Neural crest cell (in vitro differentiated cells): ENCODE data around the gene AZIN2. TPM values are rescaled to one million over a fixed set of nuclear protein-coding genes. Genes with fewer than 3 reads are reported as not detected.

ENCODE experiments used
- DNase-seq: peaks from one replicate; pipeline ENCODE4 v3.0.0; 2021; ENCODE audit warnings: low read depth, mixed read lengths, low spot score
- H3K27ac Mint-ChIP-seq: one replicate; pipeline ENCODE4 v1.8.0; 2021; ENCODE audit warnings: mild to moderate bottlenecking, mixed read lengths; ENCODE audit not compliant: unreplicated experiment
- H3K27me3 Mint-ChIP-seq: 2 replicates; pipeline ENCODE4 v1.8.0; 2021; ENCODE audit warnings: low read depth, mild to moderate bottlenecking, mixed read lengths
- H3K36me3 Mint-ChIP-seq: 2 replicates; pipeline ENCODE4 v1.8.0; 2021; ENCODE audit warnings: low read depth, mild to moderate bottlenecking, mixed read lengths
- H3K4me1 Mint-ChIP-seq: 2 replicates; pipeline ENCODE4 v1.8.0; 2021; ENCODE audit warnings: mixed read lengths
- H3K4me3 Mint-ChIP-seq: one replicate; pipeline ENCODE4 v1.8.0; 2021; ENCODE audit warnings: mild to moderate bottlenecking, mixed read lengths
- H3K9me3 Mint-ChIP-seq: 2 replicates; pipeline ENCODE4 v1.8.0; 2021; ENCODE audit warnings: mixed read lengths
- total RNA-seq: library from RNA; stranded (reverse); gene quantifications from 2 replicates; pipeline ENCODE4 v1.2.1, GENCODE V29; 2021
- TF ChIP-seq, protein P1 (sequence below): fragments of 200-600 bp; sonication (generic); conservative IDR thresholded peaks from 2 replicates; pipeline ENCODE4 v1.5.0; 2021; ENCODE audit warnings: antibody characterized with exemption, mild to moderate bottlenecking

Gene AZIN2
- total RNA-seq, 1 donor from 2014 or later: 8.1 TPM

DNA sequence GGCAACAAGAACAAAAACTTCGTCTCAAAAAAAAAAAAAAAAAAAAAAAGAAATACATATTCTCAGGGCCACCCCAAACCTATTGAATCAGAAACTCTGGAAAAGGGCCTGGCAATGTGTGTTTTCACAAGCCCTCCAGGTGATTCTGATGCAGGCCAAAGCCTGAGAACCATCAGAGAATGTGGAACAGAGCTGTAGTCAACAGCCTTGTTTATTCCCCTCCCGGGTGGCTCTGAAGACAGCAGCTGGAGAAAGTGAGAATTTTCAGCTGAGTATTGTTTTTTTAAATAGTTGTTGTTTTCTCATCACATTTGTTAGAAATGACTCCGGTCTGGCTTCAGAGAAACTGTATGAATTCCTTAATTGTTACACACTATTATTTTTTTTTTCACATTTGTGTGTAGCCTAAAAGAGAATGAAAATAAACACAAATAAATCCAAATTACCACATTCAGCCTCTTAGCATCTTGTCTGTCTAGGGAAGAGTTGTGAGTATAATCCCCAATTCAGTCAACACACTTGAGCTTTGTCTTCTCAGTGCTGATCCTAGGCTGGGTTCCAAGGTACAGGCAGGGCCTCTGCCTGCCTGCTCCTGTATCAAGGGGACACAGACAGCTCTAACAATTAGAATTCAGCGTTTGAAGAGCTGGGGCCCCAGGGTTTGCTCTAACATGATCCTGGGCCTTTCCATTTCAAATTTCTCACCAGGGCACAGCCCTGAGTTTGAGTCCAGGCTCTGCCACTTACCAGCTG, 6.6 kb upstream of the AZIN2 start:
- H3K27me3 Mint-ChIP-seq: peaks cover 2% of the 10 kb centered on the region
- no peak overlapping the region for H3K27ac Mint-ChIP-seq
- no peaks in the 10 kb centered on the region for H3K36me3 Mint-ChIP-seq

DNA sequence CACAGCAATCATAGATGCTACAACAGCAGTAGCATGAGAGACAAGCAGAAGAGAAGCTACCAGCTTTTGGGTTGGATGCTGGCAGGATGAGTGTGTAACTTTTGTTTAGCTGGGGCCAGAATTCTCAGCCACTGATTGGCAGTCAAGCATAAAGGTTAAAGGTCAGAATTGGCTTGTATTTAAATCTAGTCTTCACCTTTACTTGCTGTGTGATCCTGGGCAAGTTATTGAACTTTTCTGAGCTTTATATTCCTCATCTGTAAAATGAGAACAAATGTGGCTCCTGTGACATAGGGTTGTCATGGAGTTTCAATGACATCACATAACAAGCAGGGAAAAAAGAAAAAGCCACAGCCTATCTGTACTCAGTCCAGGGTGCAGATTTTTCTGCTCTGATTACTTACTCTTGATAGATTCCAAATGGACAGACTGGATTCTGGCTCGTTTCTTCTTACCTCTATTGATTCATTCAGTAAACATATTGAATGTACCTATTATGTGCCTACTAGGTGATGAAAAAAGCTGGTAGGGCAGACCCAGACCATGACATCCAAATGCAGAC, 2.8 kb upstream of the AZIN2 start:
- no peaks in the 10 kb centered on the region for H3K36me3 Mint-ChIP-seq

More for the DNA sequence above, 6.6 kb upstream of the AZIN2 start:
- no peaks in the 10 kb centered on the region for H3K9me3 Mint-ChIP-seq
- DNase-seq: no peak
- TF ChIP-seq, protein P1, sequence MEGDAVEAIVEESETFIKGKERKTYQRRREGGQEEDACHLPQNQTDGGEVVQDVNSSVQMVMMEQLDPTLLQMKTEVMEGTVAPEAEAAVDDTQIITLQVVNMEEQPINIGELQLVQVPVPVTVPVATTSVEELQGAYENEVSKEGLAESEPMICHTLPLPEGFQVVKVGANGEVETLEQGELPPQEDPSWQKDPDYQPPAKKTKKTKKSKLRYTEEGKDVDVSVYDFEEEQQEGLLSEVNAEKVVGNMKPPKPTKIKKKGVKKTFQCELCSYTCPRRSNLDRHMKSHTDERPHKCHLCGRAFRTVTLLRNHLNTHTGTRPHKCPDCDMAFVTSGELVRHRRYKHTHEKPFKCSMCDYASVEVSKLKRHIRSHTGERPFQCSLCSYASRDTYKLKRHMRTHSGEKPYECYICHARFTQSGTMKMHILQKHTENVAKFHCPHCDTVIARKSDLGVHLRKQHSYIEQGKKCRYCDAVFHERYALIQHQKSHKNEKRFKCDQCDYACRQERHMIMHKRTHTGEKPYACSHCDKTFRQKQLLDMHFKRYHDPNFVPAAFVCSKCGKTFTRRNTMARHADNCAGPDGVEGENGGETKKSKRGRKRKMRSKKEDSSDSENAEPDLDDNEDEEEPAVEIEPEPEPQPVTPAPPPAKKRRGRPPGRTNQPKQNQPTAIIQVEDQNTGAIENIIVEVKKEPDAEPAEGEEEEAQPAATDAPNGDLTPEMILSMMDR: no peak
- H3K4me1 Mint-ChIP-seq: peaks cover 7% of the 10 kb centered on the region
- no peak overlapping the region for H3K4me3 Mint-ChIP-seq

DNA sequence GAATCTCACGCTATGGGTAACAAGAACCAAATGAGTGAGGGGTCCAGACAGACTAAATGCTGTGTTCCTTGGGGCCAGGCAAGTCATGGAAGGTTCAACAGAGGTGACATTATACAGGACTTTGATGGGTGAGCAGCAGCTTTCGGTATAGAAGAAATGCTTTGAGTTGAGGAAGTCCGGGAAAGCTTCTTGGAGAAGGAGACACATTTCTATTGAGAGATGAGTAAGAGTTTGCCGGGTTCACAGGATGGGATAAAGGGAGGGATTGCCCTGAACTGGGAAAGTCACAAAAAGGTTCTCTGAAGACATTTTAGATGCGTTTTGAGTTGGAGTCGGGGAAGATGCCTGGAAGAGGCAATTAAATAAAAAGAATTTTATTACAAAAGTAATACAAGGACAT, 580 bp upstream of the AZIN2 start:
- H3K9me3 Mint-ChIP-seq: no peaks in the 10 kb centered on the region
- TF ChIP-seq, protein P1: no peak
- H3K4me1 Mint-ChIP-seq: peaks cover 27% of the 10 kb centered on the region
- H3K4me3 Mint-ChIP-seq: peak overlapping the region; percentile 73
- H3K27ac Mint-ChIP-seq: no peak overlapping the region
- no peaks in the 10 kb centered on the region for H3K36me3 Mint-ChIP-seq
- DNase-seq: no peak
- H3K27me3 Mint-ChIP-seq: peaks cover 17% of the 10 kb centered on the region

More for the DNA sequence above, 2.8 kb upstream of the AZIN2 start:
- Mint-ChIP-seq H3K4me1 (peaks cover 27% of the 10 kb centered on the region), H3K9me3 (no peaks in the 10 kb centered on the region), H3K4me3 (peak overlapping the region; percentile 48), H3K27me3 (peaks cover 17% of the 10 kb centered on the region), H3K27ac (no peak overlapping the region)
- DNase-seq: no peak
- TF ChIP-seq, protein P1: no peak

DNA sequence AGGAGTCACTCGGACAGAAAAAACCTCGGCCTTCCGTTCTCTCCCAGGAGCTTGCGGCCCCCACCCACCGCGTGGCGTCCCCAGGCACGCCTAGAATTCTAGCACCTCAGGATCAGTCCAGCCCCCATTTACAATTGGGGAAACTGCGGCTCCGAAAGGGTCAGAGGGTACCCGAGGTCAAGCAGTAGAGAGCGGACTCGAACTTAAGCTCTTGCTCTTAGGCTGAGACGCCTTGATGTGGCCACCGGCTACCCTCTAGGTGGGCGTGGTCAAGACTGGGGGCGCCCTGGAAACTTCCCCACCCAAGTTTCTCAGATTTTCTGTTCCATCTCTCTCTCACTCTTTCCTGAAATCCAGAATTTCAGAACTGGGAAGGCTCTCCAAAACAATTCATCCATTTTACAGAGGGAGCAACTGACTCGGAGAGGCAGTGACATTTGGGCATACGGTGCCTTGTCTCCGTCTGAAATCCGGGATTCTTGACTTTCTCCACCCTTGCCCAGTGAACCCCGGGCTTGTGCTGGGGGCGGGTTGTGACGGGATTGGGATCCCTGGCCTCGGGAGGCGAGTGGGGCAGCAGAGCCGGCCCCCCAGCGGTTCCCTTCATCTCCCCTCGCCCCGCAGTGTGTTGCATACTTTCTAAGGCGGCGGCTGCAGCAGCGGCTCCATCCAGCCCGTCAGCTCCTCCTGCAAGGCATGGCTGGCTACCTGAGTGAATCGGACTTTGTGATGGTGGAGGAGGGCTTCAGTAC, 777 bp downstream of the AZIN2 start:
- TF ChIP-seq, protein P1: no peak
- peaks cover 20% of the 10 kb centered on the region for H3K27me3 Mint-ChIP-seq
- H3K4me1 Mint-ChIP-seq: peaks cover 27% of the 10 kb centered on the region
- no peaks in the 10 kb centered on the region for H3K36me3 Mint-ChIP-seq
- no peak for DNase-seq
- no peak overlapping the region for H3K27ac Mint-ChIP-seq
- H3K4me3 Mint-ChIP-seq: peak overlapping the region; percentile 73
- no peaks in the 10 kb centered on the region for H3K9me3 Mint-ChIP-seq

DNA sequence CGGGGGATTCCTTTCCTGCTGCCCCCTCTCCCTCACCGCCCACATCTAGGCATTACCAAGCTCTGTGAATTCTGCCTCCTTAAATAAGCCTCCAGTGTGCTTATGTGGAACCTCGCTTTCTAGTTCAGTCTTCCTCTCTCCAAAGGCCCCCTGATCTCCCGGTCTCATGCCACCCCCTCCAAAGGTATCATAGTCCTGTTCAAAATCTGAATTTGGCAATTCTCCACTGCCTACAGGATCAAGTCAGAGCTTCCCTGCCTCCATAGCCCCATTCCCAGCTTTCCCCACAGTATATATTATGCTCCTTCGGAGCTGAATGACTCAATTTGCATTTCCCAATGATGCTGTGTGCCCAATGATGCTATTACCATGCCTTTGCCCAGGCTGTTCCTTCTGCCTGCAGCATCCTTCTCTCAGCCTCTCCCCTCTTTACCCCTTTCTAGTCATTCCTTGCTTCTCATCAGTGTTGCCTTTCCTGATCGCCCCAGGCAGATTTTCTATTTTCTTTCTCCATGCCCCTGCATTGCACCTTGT, 1.7 kb downstream of the AZIN2 start:
- DNase-seq: no peak
- no peaks in the 10 kb centered on the region for H3K9me3 Mint-ChIP-seq
- peak overlapping the region; percentile 73 for H3K4me3 Mint-ChIP-seq
- no peak overlapping the region for H3K27ac Mint-ChIP-seq
- TF ChIP-seq, protein P1: no peak
- H3K4me1 Mint-ChIP-seq: peaks cover 27% of the 10 kb centered on the region
- peaks cover 20% of the 10 kb centered on the region for H3K27me3 Mint-ChIP-seq
- H3K36me3 Mint-ChIP-seq: no peaks in the 10 kb centered on the region
